ENCODE measurements around the gene PHLDB3. TPM values are rescaled to one million over a fixed set of nuclear protein-coding genes. Genes with fewer than 3 reads are reported as not detected.
A peak's percentile ranks its signal among the peaks of the same experiment; 100 is the strongest.

The PHLDB3 gene
- total RNA-seq, 4 donors from 2014 or later = 45.3 to 92.8 (median 61.9) TPM

GRCh38 chr19:43435775-43436174, 68.8 kb downstream of the PHLDB3 start:
- Histone ChIP-seq H3K27ac (no peak overlapping the region), H3K4me3 (no peak overlapping the region), H3K36me3 (no peaks in the 10 kb centered on the region), H3K4me1 (peaks cover 6 to 30% (median 16%) of the 10 kb centered on the region in 3 donors), H3K27me3 (no peaks in the 10 kb centered on the region), H3K9me3 (no peaks in the 10 kb centered on the region)
- 72 to 78% methylated on average over 3 of the region's 3 CpGs for WGBS, 2 donors
- no peak for DNase-seq
- TF ChIP-seq POLR2A (IDR thresholded peaks at IDR 0.05) (no peak), CTCF (IDR thresholded peaks at IDR 0.05) (no peak)
- intact Hi-C loops (cut with DNase I) = no loop called here

- no peaks in the 10 kb centered on the region for H3K36me3 ChIP-seq
- TF ChIP-seq CTCF (IDR thresholded peaks at IDR 0.05) (no peak), POLR2A (IDR thresholded peaks at IDR 0.05) (no peak)
- no peaks in the 10 kb centered on the region for H3K27me3 ChIP-seq
- 77 to 95% methylated on average over 4 to 5 of the region's 6 CpGs for WGBS, 2 donors
- DNase-seq = no peak
- H3K9me3 ChIP-seq = no peaks in the 10 kb centered on the region
- no peak overlapping the region for H3K4me3 ChIP-seq
- no peak overlapping the region for H3K27ac ChIP-seq
- peaks cover 7 to 27% (median 19%) of the 10 kb centered on the region in 3 donors for H3K4me1 ChIP-seq
- intact Hi-C loops (cut with DNase I) = no loop called here
Measured at GRCh38 chr19:43433689-43434088, 70.9 kb downstream of the PHLDB3 start.

GRCh38 chr19:43433358-43433673, 71.2 kb downstream of the PHLDB3 start:
- H3K36me3 ChIP-seq = no peaks in the 10 kb centered on the region
- no peaks in the 10 kb centered on the region for H3K9me3 ChIP-seq
- WGBS, 2 donors = 72 to 86% methylated on average over 2 of the region's 2 CpGs
- no peaks in the 10 kb centered on the region for H3K27me3 ChIP-seq
- no peak for TF ChIP-seq CTCF (IDR thresholded peaks at IDR 0.05)
- no peak for TF ChIP-seq POLR2A (IDR thresholded peaks at IDR 0.05)
- H3K4me1 ChIP-seq = peaks cover 4 to 23% (median 16%) of the 10 kb centered on the region in 3 donors
- DNase-seq = no peak
- H3K4me3 ChIP-seq = no peak overlapping the region
- H3K27ac ChIP-seq = no peak overlapping the region
- intact Hi-C loops (cut with DNase I) = no loop called here

DNA sequence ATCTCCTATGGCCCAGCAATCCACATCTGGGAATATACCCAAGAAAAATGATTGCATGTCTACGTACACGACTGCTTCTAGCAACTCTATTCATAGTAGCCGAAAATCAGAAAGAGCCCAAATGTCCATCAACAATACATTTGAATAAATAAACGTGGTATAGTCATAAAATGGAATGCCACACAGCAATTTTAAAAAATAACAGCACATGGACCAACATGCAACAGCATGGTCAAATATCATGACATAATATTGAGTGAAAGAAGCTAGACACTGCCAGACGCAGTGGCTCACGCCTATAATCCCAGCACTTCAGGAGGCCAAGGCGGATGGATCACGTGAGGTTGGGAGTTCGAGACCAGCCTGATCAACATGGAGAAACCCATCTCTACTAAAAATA, 73.6 kb downstream of the PHLDB3 start:
- intact Hi-C loops (cut with DNase I) = no loop called here
- Histone ChIP-seq H3K27me3 (no peaks in the 10 kb centered on the region), H3K36me3 (no peaks in the 10 kb centered on the region), H3K4me1 (peaks cover 4 to 25% (median 10%) of the 10 kb centered on the region in 3 donors), H3K4me3 (no peak overlapping the region), H3K9me3 (no peaks in the 10 kb centered on the region), H3K27ac (peak overlapping the region in 2 of 4 donors; percentile 33 to 37)
- TF ChIP-seq CTCF (IDR thresholded peaks at IDR 0.05) (no peak), POLR2A (IDR thresholded peaks at IDR 0.05) (no peak)
- no peak for DNase-seq
- WGBS, 2 donors = 59 to 68% methylated on average over 9 of the region's 9 CpGs

GRCh38 chr19:43430142-43430710, 74.3 kb downstream of the PHLDB3 start:
- 10 to 26% methylated on average over 3 to 6 of the region's 6 CpGs for WGBS, 2 donors
- H3K4me3 ChIP-seq = no peak overlapping the region
- H3K36me3 ChIP-seq = no peaks in the 10 kb centered on the region
- intact Hi-C loops (cut with DNase I) = no loop called here
- H3K4me1 ChIP-seq = peaks cover 4 to 32% (median 15%) of the 10 kb centered on the region in 3 donors
- H3K27me3 ChIP-seq = no peaks in the 10 kb centered on the region
- TF ChIP-seq CTCF (IDR thresholded peaks at IDR 0.05) = no peak
- TF ChIP-seq POLR2A (IDR thresholded peaks at IDR 0.05) = no peak
- DNase-seq = no peak
- H3K9me3 ChIP-seq = no peaks in the 10 kb centered on the region
- peak overlapping the region; percentile 23 to 44 (median 35) for H3K27ac ChIP-seq

Data from esophagus squamous epithelium (tissue), 5 donors.